Thyroid gland (tissue), 4 donors: ENCODE data around the gene KLHL18.

ENCODE experiments used
- POLR2A ChIP-seq, 2 donors: fragments of 450-650 bp; IDR thresholded peaks; one replicate each; pipeline ENCODE4 v1.6.1; 2017; ENCODE audit warnings: antibody characterized with exemption in 2 of 2, mild to moderate bottlenecking in 2 of 2, moderate library complexity in 1 of 2
- TF ChIP-seq, protein P1 (sequence below), 6 experiments: fragments of 200-600 bp in 3 of 6; fragments of 450-650 bp in 3 of 6; sonication (generic) in 3 of 6; IDR thresholded peaks; one replicate each; pipeline ENCODE4 v1.5.1; 2016 to 2019; ENCODE audit warnings: antibody characterized with exemption in 6 of 6, mild to moderate bottlenecking in 2 of 6, inconsistent platforms in 1 of 6, moderate library complexity in 1 of 6

DNA sequence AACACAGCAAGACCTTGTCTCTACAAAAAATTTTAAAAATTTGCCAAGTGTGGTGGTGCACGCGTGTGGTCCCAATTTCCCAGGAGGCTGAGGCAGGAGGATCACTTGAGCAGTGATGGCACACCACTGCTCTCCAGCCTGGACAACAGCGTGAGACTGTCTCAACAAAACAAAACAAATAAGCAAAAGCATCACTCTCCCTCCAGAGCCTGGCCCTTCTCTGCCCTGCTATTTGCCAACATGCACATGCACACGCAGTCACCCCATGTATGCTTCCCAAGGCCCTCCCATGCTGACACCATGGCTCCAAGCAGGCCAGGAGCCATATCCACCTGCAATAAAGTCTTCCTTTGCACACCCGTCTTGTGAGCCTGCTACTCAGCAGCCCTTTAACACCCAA is 2.2 kb upstream of the KLHL18 start:
- TF ChIP-seq, protein P1, sequence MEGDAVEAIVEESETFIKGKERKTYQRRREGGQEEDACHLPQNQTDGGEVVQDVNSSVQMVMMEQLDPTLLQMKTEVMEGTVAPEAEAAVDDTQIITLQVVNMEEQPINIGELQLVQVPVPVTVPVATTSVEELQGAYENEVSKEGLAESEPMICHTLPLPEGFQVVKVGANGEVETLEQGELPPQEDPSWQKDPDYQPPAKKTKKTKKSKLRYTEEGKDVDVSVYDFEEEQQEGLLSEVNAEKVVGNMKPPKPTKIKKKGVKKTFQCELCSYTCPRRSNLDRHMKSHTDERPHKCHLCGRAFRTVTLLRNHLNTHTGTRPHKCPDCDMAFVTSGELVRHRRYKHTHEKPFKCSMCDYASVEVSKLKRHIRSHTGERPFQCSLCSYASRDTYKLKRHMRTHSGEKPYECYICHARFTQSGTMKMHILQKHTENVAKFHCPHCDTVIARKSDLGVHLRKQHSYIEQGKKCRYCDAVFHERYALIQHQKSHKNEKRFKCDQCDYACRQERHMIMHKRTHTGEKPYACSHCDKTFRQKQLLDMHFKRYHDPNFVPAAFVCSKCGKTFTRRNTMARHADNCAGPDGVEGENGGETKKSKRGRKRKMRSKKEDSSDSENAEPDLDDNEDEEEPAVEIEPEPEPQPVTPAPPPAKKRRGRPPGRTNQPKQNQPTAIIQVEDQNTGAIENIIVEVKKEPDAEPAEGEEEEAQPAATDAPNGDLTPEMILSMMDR (IDR thresholded peaks at IDR 0.05) = no peak
- TF ChIP-seq POLR2A (IDR thresholded peaks at IDR 0.05) = no peak
